DOHH2 (cell line): ENCODE data around the gene DOHH.

Source experiments
- H3F3A ChIP-seq: fragments of 200-600 bp; sonication (generic), shearing (Covaris generic); 2 replicates; pipeline ENCODE4 v1.6.0; 2016; ENCODE audit warnings: antibody characterized with exemption, mild to moderate bottlenecking; ENCODE audit not compliant: control insufficient read depth, insufficient read depth
- H3K27ac ChIP-seq: fragments of 200-600 bp; sonication (generic); 2 replicates; pipeline ENCODE4 v1.5.1; 2014; ENCODE audit warnings: low read depth, mild to moderate bottlenecking, low read length, moderate library complexity
- H3K27me3 ChIP-seq: fragments of 200-600 bp; sonication (generic); 2 replicates; pipeline ENCODE4 v1.6.1; 2014; ENCODE audit warnings: mild to moderate bottlenecking, low read length, mixed read lengths; ENCODE audit not compliant: control insufficient read depth
- H3K36me3 ChIP-seq: fragments of 200-600 bp; sonication (generic); 2 replicates; pipeline ENCODE4 v1.6.1; 2014; ENCODE audit warnings: mild to moderate bottlenecking, low read length, moderate library complexity, mixed read lengths; ENCODE audit not compliant: control insufficient read depth
- H3K4me1 ChIP-seq: fragments of 200-600 bp; sonication (generic); 2 replicates; pipeline ENCODE4 v1.6.1; 2014; ENCODE audit warnings: mild to moderate bottlenecking, low read length, mixed read lengths; ENCODE audit not compliant: control insufficient read depth
- H3K4me2 ChIP-seq: fragments of 200-600 bp; sonication (generic); 2 replicates; pipeline ENCODE4 v1.6.0; 2014; ENCODE audit warnings: mild to moderate bottlenecking, low read length, moderate library complexity
- H3K4me3 ChIP-seq: fragments of 200-600 bp; sonication (generic); 2 replicates; pipeline ENCODE4 v1.5.1; 2014; ENCODE audit warnings: mild to moderate bottlenecking, low read length, mixed read lengths
- H3K79me2 ChIP-seq: fragments of 200-600 bp; sonication (generic); 2 replicates; pipeline ENCODE4 v1.6.1; 2014; ENCODE audit warnings: mild to moderate bottlenecking, low read length, mixed read lengths; ENCODE audit not compliant: control insufficient read depth
- H3K9me2 ChIP-seq: fragments of 200-600 bp; sonication (generic); replicated peaks from 2 replicates; pipeline ENCODE4 v1.6.1; 2014; ENCODE audit warnings: mild to moderate bottlenecking, low read length, mixed read lengths; ENCODE audit not compliant: control insufficient read depth
- H3K9me3 ChIP-seq: fragments of 200-600 bp; sonication (generic); 2 replicates; pipeline ENCODE4 v1.6.1; 2014; ENCODE audit warnings: antibody characterized with exemption, low read length, mixed read lengths; ENCODE audit not compliant: control insufficient read depth, insufficient read depth
- H4K20me1 ChIP-seq: fragments of 200-600 bp; sonication (generic); 2 replicates; pipeline ENCODE4 v1.6.0; 2014; ENCODE audit warnings: low read depth, mild to moderate bottlenecking, antibody characterized with exemption, low read length, moderate library complexity; ENCODE audit not compliant: control insufficient read depth, insufficient read depth
- CTCF ChIP-seq: fragments of 200-600 bp; sonication (generic); IDR thresholded peaks from one replicate; pipeline ENCODE4 v1.5.1; 2014; ENCODE audit warnings: antibody characterized with exemption, mild to moderate bottlenecking, low read depth, low read length; ENCODE audit not compliant: poor library complexity, severe bottlenecking
- EZH2phosphoT487 ChIP-seq: fragments of 200-600 bp; sonication (generic); IDR thresholded peaks from 2 replicates; pipeline ENCODE4 v1.6.1; 2017; ENCODE audit warnings: borderline replicate concordance, mild to moderate bottlenecking, antibody characterized with exemption, low read length, moderate library complexity, mixed read lengths

The DOHH gene

GRCh38 chr19:3523361-3524077 lies 23.0 kb upstream of the DOHH start:
- no peaks in the 10 kb centered on the region for H3K4me1 ChIP-seq
- no peaks in the 10 kb centered on the region for H3K27me3 ChIP-seq
- no peak overlapping the region for H3K4me3 ChIP-seq
- no peak overlapping the region for H3K27ac ChIP-seq
- H3K9me3 ChIP-seq: no peaks in the 10 kb centered on the region
- no peaks in the 10 kb centered on the region for H3K9me2 ChIP-seq
- TF ChIP-seq EZH2phosphoT487 (no peak), CTCF (no peak)
- H3K79me2 ChIP-seq: peaks cover 38% of the 10 kb centered on the region
- peaks cover 4% of the 10 kb centered on the region; the same call in 1 of the 2 replicates for H4K20me1 ChIP-seq
- H3K4me2 ChIP-seq: no peak overlapping the region
- H3F3A ChIP-seq: no peaks in the 10 kb centered on the region
- H3K36me3 ChIP-seq: peaks cover 43% of the 10 kb centered on the region; the same call in 1 of the 2 replicates

- H3F3A ChIP-seq: no peaks in the 10 kb centered on the region
- H3K9me2 ChIP-seq: no peaks in the 10 kb centered on the region
- H3K9me3 ChIP-seq: no peaks in the 10 kb centered on the region
- peaks cover 46% of the 10 kb centered on the region for H3K79me2 ChIP-seq
- peaks cover 10% of the 10 kb centered on the region; the same call in 1 of the 2 replicates for H4K20me1 ChIP-seq
- H3K27ac ChIP-seq: no peak overlapping the region
- H3K4me3 ChIP-seq: no peak overlapping the region
- peaks cover 7% of the 10 kb centered on the region for H3K4me1 ChIP-seq
- no peaks in the 10 kb centered on the region for H3K27me3 ChIP-seq
- TF ChIP-seq CTCF (no peak), EZH2phosphoT487 (no peak)
- no peak overlapping the region for H3K4me2 ChIP-seq
- H3K36me3 ChIP-seq: peaks cover 45% of the 10 kb centered on the region; the same call in 1 of the 2 replicates
Measured at GRCh38 chr19:3522421-3523360, 22.2 kb upstream of the DOHH start.

GRCh38 chr19:3521104-3521445 lies 20.6 kb upstream of the DOHH start:
- Histone ChIP-seq H3F3A (peaks cover 3% of the 10 kb centered on the region), H3K4me2 (no peak overlapping the region), H3K9me3 (no peaks in the 10 kb centered on the region), H3K4me1 (peaks cover 23% of the 10 kb centered on the region), H3K27ac (no peak overlapping the region), H3K9me2 (no peaks in the 10 kb centered on the region), H4K20me1 (peaks cover 15% of the 10 kb centered on the region), H3K79me2 (peaks cover 61% of the 10 kb centered on the region), H3K27me3 (no peaks in the 10 kb centered on the region), H3K36me3 (peaks cover 33% of the 10 kb centered on the region; the same call in 1 of the 2 replicates), H3K4me3 (no peak overlapping the region)
- TF ChIP-seq EZH2phosphoT487 (no peak), CTCF (no peak)
